ENCODE data around the gene KHDC1L.
"Not testable (repeated sequence)": the region's sequence is repeated elsewhere in the genome, so short reads cannot be mapped to it uniquely, and the experiment has no call there.

The KHDC1L gene

GRCh38 chr6:73204252-73204651 is 21.0 kb downstream of the KHDC1L start:
- no peak for DNase-seq (ENCODE audit: low read depth)

GRCh38 chr6:73203098-73203497 is 22.2 kb downstream of the KHDC1L start:
- DNase-seq (ENCODE audit: low read depth): no peak

- no peak for DNase-seq (ENCODE audit: low read depth)
These were observed 24.6 kb downstream of the KHDC1L start for GRCh38 chr6:73200735-73201134.

GRCh38 chr6:73200247-73200646 is 25.0 kb downstream of the KHDC1L start:
- DNase-seq (ENCODE audit: low read depth): no peak

- DNase-seq (ENCODE audit: low read depth): no peak
These were observed 30.6 kb downstream of the KHDC1L start for GRCh38 chr6:73194744-73195143.

- DNase-seq (ENCODE audit: low read depth): not testable (repeated sequence)
These were observed 32.0 kb downstream of the KHDC1L start for GRCh38 chr6:73193302-73193701.

- DNase-seq (ENCODE audit: low read depth): no peak
These were observed 43.2 kb downstream of the KHDC1L start for GRCh38 chr6:73182021-73182607.

GRCh38 chr6:73180763-73181619 is 44.3 kb downstream of the KHDC1L start:
- DNase-seq (ENCODE audit: low read depth): no peak

GRCh38 chr6:73180076-73180738 is 45.1 kb downstream of the KHDC1L start:
- no peak for DNase-seq (ENCODE audit: low read depth)

GRCh38 chr6:73177221-73177944 is 47.9 kb downstream of the KHDC1L start:
- DNase-seq (ENCODE audit: low read depth): no peak

GRCh38 chr6:73176057-73176456 is 49.2 kb downstream of the KHDC1L start:
- no peak for DNase-seq (ENCODE audit: low read depth)

- DNase-seq (ENCODE audit: low read depth): no peak
These were observed 50.6 kb downstream of the KHDC1L start for GRCh38 chr6:73174646-73175045.
